Dendritic cell treated with granulocyte-macrophage colony-stimulating factor and Interleukin-4, amounts not matched to agents 40 ng/mL and 50 ng/mL, for 4 days (primary cell): ENCODE data around the gene RASGRP2.

ENCODE experiments used
- H3K27ac Mint-ChIP-seq: one replicate; pipeline ENCODE4 v1.8.0; 2022; ENCODE audit warnings: mild to moderate bottlenecking, mixed read lengths
- H3K27me3 Mint-ChIP-seq: one replicate; pipeline ENCODE4 v1.8.0; 2022; ENCODE audit warnings: mild to moderate bottlenecking, mixed read lengths
- H3K36me3 Mint-ChIP-seq: one replicate; pipeline ENCODE4 v1.8.0; 2022; ENCODE audit warnings: low read depth, mixed read lengths
- H3K4me1 Mint-ChIP-seq: one replicate; pipeline ENCODE4 v1.8.0; 2022; ENCODE audit warnings: low read depth, mixed read lengths
- H3K4me3 Mint-ChIP-seq: one replicate; pipeline ENCODE4 v1.8.0; 2022; ENCODE audit warnings: mild to moderate bottlenecking, moderate library complexity, mixed read lengths
- H3K9me3 Mint-ChIP-seq: one replicate; pipeline ENCODE4 v1.8.0; 2022; ENCODE audit warnings: mixed read lengths
- intact Hi-C: fragments of 100-400 bp; cut with micrococcal nuclease; formaldehyde crosslinking; loops from one replicate; pipeline ENCODE4 v1.15.0; 2022

RASGRP2 gene

DNA sequence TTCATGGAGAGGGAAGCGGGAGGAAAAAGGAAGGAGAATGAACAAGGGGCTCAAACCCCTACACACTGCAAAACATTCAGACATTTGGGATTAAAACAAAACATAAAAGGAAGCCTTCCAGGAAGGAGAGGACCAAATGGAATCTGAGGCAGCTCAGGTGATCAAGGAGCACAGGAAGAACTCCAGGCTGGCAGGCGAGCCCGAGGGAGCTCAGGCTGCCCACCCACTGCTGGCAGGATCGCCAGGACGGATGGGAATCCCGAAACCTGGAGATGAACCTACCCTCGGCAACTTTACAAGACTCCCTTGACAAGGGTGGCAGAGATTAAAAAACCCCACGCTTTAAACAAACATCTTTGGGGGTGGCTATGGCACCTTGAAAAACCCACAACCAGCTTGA, 20.8 kb upstream of the RASGRP2 start:
- peaks cover 70% of the 10 kb centered on the region for H3K4me1 Mint-ChIP-seq
- H3K36me3 Mint-ChIP-seq = peaks cover 98% of the 10 kb centered on the region
- H3K9me3 Mint-ChIP-seq = no peaks in the 10 kb centered on the region
- intact Hi-C loops = no loop called here
- peak overlapping the region; percentile 20 for H3K4me3 Mint-ChIP-seq
- H3K27ac Mint-ChIP-seq = peak overlapping the region; percentile 69
- no peaks in the 10 kb centered on the region for H3K27me3 Mint-ChIP-seq

DNA sequence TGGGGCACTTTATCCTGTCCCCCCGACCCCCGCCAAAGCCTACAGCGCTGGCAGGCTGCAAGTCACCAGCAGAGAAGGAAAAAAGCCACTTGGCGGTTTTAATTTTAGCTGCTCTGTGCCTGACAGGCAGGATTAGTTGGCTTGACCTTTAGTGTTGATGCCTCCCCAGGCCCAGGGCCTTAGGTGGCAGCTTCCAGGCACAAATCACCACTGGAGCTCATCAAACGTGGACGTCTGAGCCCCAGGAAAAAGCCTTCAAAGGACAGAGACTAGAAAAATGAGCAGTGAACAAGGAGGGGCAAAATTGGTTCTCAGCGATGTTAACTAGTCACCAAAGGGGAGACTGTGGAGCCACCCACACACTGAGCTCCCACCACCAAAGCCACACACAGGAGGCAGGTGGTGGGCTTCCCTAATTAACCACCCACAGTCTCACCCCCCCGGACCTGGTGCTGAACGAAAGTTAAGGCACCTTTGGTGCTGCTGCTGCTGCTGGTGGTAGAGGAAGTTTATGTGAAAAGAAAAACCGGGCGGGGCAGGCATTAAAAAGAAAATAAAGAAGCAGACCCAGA, 20.2 kb upstream of the RASGRP2 start:
- Mint-ChIP-seq H3K27ac (peak overlapping the region; percentile 69), H3K4me3 (no peak overlapping the region), H3K27me3 (no peaks in the 10 kb centered on the region), H3K36me3 (peaks cover 98% of the 10 kb centered on the region), H3K4me1 (peaks cover 65% of the 10 kb centered on the region), H3K9me3 (no peaks in the 10 kb centered on the region)
- intact Hi-C loops = no loop called here

DNA sequence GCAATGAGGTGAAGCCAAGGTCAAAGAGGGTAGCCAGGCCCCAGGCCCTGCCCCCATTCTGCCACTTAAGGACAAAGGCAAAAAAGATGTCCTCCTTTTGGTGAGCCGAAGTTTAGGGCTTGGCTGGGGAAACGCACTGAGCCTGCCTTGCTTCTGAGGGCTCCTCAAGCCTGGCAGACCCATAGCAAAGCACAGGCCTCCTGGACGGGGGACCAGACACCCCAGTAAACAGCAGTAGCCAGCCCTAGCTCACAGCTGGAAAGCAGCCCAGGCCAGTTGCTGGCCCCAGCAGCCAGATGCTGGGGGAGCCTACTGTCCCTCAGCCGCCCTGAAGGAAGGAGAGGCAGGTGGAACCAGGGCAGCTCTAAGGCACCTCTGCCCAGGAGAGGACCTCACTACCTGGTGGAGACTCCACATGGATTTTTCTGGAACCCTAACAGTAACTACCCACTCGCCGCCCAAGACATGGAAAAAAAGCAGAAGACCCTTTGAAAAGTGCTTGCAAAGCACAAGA, 19.6 kb upstream of the RASGRP2 start:
- H3K36me3 Mint-ChIP-seq = peaks cover 94% of the 10 kb centered on the region
- H3K27me3 Mint-ChIP-seq = no peaks in the 10 kb centered on the region
- H3K9me3 Mint-ChIP-seq = no peaks in the 10 kb centered on the region
- H3K27ac Mint-ChIP-seq = peak overlapping the region; percentile 69
- H3K4me3 Mint-ChIP-seq = no peak overlapping the region
- intact Hi-C loops = no loop called here
- H3K4me1 Mint-ChIP-seq = peaks cover 61% of the 10 kb centered on the region

DNA sequence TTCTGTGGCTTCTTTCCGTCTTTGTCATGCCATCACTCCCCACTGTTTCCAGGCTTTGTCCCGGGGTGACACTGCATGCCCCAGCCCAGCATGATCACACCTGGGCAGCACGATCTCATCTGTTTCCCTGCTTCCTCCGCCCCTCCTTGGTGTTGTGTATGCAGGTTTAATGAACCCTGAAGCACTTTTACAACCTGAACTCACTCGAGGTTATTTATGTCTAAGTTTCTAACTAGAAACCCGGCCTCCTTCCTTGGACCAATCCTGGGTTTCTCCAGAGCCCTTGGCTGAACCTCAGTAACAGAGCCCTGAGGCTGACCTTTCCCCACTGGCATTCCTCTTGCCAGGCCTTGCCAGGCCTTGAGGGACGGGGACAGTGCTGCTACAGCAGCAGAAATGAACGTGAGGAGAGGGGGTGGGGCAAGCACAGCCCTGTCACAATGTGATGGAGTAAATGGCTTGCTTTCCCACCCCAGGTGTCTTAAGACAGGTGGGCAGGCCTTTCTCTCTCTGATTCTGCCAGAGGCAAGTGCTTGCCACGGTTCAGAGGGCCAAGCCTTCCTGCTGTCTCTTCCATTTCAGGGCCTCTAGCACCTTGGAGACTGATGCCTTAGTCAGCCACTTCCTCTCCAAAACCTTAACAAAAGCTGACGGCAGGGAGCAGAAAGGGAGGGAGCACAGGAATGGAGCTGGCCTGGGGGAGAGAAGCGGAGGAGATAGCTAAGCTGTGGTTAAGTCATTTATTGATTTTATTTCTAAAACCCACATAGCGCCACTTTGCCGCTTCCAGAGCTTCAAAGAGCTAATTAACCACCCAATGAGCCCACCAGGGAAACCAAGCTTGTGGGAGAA, 19.0 kb upstream of the RASGRP2 start:
- Mint-ChIP-seq H3K36me3 (peaks cover 91% of the 10 kb centered on the region), H3K9me3 (no peaks in the 10 kb centered on the region), H3K27me3 (no peaks in the 10 kb centered on the region), H3K4me3 (no peak overlapping the region), H3K4me1 (peaks cover 54% of the 10 kb centered on the region), H3K27ac (peak overlapping the region; percentile 10)
- intact Hi-C loops = no loop called here

DNA sequence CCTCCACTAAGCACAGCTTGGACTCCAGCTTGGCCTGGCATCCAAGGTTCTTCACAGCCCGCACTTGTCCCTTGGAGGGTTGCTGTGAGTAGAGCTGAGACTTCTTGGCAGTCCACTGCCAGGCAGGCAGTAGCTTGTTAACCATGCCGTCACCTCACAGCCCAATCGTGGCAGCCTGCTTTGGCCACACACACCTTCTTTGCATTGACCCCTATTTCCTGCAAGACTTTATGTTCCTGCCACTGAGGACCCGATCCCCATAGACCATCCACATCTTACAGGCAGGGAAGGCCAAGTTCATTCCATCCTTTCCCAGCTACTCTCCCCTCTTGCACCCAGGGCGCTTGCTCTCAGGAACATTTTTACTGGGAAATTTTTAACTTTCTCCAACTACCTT, 18.3 kb upstream of the RASGRP2 start:
- intact Hi-C loops = no loop called here

DNA sequence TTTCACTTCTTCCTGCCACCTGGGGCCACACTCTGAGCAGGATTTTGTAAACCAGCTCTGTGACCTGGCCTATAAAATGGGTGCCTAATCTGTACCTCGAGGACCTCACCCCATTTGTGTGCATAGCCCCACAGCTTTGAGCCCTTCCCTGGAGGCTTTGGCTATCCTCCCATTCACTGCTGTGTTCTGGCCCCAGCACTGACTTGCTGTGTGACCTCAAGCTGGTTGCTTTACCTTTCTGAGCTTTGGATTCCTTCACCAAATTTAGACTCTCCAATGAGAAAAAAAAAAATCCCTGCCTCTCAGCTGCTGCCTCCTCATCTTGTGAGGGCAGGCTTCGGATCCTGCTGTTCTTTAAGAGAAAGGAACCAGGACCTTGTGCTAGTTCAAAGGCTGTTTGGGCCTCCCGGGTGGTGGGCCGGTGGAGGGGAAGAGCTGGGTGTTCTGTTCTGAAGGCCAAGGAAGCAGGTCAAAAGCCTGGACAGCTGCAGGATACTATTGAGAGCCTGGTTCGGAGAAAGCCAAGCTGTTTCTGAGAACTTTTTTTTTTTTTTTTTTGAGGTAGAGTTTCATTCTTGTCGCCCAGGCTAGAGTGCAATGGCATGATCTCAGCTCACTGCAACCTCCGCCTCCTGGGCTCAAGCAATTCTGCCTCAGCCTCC, 16.9 kb upstream of the RASGRP2 start:
- Mint-ChIP-seq H3K36me3 (peaks cover 71% of the 10 kb centered on the region), H3K4me3 (no peak overlapping the region), H3K27ac (no peak overlapping the region), H3K9me3 (no peaks in the 10 kb centered on the region), H3K27me3 (no peaks in the 10 kb centered on the region), H3K4me1 (peaks cover 39% of the 10 kb centered on the region)
- intact Hi-C loops = no loop called here

More for the DNA sequence above, 18.3 kb upstream of the RASGRP2 start:
- Mint-ChIP-seq H3K9me3 (no peaks in the 10 kb centered on the region), H3K4me1 (peaks cover 49% of the 10 kb centered on the region), H3K36me3 (peaks cover 85% of the 10 kb centered on the region), H3K4me3 (no peak overlapping the region), H3K27me3 (no peaks in the 10 kb centered on the region), H3K27ac (peak overlapping the region; percentile 10)

DNA sequence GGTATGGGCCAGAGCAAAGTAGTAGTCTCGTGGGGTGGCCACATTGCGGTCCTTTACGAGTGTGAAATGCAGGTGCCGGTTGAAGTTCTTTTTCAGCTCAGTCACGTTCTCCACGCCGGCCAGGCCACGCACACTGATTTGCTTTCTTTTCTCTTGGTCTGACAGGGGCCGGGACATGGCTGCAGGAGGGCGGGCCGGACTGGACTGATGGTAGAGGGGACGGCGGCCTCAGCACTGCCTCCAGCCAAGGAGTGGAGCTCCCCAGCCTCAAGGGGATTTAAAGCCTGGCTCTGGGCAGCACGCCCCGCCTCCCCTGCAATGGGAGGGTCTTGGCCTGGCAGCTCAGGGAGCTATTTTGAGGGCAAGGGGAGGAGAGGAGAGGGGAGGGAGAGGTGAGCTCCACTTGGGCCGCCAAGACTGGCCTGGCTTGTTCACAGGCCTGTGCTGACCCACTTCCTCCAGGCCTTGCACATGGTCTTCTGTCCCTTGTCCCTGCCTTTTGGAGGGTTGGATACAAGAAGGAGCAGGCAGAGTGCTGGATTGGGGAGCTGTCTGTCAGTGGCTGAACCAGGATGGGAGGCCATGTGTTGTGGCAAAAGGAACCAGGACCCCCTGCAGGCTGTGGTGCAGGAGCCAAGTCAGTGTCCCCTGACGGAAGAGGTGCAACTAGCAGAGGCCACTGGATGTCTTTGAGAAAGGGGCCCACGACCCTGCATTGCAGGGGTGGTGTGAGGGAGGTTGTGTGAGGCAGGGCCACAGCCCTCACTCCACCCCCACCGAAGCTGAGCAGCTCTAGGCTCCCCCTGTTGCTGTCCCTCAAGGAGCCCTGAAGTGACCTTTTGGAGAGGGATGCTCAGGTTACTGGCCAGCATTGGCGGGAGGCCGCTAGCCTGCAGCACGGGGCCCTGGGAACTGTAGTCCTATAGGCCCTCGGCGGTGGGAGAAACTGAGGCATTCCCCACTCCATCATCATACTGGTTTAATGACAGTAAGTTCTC, 16.1 kb upstream of the RASGRP2 start, which contains the start of gene PYGM:
PYGM (minus strand) TSS at position 253 of the 998 bp plus-strand sequence; CDS start at position 177, 76 bp downstream.
- Mint-ChIP-seq H3K4me3 (no peak within 1 kb of the TSS), H3K36me3 (peaks cover 67% of the 10 kb centered on the region), H3K4me1 (peaks cover 30% of the 10 kb centered on the region)

DNA sequence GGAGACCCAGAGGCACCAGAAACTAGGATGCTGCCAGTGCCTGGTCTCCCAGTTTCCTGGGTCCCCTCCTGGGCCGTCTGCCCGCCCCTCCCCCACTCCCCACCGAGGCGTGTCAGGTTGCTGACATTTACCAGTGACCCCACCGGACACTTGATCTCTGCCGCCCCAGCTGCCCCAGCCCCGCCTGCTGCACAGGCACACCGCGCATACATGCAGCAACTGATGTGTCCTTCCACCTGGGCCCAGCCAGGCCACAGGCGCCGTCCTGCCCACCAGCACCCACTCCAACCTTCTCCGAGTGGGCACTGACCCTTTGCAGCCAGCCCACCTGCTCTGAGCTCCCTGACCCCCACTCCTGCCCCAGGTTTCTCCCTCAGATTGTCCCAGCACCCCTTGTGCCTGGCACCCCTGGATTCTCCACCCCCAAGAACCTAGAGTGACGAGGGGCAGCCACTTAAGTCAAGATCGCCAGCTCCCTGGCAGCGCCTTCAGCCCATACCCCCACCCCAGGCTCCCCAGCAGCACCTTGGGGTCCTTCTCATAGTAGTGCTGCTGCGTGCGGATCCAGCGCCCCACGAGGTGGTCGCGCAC, 15.3 kb upstream of the RASGRP2 start:
- peaks cover 67% of the 10 kb centered on the region for H3K36me3 Mint-ChIP-seq
- H3K9me3 Mint-ChIP-seq = no peaks in the 10 kb centered on the region
- H3K27ac Mint-ChIP-seq = no peak overlapping the region
- no peaks in the 10 kb centered on the region for H3K27me3 Mint-ChIP-seq
- no peak overlapping the region for H3K4me3 Mint-ChIP-seq
- peaks cover 22% of the 10 kb centered on the region for H3K4me1 Mint-ChIP-seq
- intact Hi-C loops = no loop called here

More for the DNA sequence above, 16.1 kb upstream of the RASGRP2 start, which contains the start of gene PYGM:
- no peaks in the 10 kb centered on the region for H3K9me3 Mint-ChIP-seq
- intact Hi-C loops = no loop called here
- H3K27me3 Mint-ChIP-seq = no peaks in the 10 kb centered on the region
- H3K27ac Mint-ChIP-seq = no peak within 1 kb of the TSS

DNA sequence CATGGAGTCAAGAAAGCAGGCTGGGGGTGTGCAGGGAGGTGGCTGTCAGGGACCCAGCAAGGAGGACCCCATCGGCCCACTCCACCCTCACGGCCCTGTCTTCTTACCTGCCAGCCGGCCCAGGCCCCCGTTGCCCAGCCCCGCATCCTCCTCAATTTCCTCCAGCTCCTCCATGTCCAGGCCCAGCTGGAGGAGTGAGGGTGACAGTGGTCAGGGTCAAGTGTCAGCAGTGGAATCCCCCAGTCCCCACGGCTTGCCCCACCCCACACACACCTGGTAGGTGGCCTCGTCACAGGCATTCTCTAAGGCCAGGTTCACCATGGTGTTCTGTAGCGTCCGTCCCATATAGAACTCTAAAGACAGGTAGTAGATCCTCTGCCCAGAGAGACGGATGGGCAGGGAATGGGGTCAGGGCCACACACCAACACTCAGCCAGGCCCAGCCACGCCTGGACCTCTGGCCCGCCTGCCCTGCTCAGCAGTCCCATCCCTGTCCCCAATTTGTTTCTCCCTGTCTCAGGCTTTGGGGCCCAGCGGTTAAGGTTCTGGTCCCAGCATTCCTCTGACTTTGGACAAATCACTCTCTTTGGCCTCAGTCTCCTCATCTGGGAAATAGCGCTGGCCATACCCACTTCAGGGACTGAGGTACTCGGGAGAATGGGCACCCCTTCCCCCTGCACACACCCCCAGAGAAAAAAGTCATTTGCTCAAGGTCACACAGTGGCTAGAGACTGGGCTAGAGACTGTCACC, 14.6 kb upstream of the RASGRP2 start:
- Mint-ChIP-seq H3K9me3 (no peaks in the 10 kb centered on the region), H3K4me3 (no peak overlapping the region), H3K27ac (no peak overlapping the region), H3K27me3 (no peaks in the 10 kb centered on the region), H3K36me3 (peaks cover 67% of the 10 kb centered on the region), H3K4me1 (peaks cover 15% of the 10 kb centered on the region)
- intact Hi-C loops = no loop called here

DNA sequence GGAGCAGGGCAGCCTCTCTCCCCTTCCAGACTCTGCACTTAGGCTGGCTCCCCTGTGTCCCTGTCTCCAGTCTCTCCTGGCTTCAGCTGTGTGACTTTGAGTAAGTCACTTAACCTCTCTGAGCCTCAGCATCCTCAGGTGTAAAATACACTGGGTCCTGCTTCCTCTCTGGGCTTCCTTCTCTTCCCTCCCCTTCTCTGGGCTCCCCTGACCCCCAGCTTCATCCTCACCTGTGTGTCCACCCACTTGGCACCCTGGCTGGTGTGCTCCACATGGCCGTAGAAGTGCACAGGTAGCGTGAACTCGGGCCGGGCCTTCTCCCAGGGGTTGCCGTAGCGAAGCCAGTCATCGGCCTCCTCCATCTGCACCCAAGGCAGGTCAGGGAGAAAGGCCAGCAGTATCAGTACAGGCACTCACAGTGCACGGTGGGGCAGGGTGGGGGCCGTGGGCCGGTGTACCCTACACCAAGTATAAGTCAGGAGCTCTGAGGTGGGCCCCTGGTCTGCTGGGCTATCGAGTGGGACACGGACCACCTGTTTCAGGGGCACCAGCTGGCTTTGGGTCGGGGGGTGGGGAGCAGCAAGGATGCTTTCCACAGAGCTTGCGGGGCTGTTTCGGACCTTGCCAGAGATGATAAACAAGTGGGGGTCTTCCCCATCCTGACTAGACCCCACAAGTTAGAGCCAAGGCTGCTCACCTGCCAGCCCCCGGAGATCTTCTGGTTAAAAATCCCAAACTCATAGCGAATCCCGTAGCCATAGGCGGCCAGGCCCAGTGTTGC, 13.8 kb upstream of the RASGRP2 start:
- H3K4me3 Mint-ChIP-seq = no peak overlapping the region
- H3K9me3 Mint-ChIP-seq = no peaks in the 10 kb centered on the region
- H3K36me3 Mint-ChIP-seq = peaks cover 67% of the 10 kb centered on the region
- H3K27me3 Mint-ChIP-seq = no peaks in the 10 kb centered on the region
- no peak overlapping the region for H3K27ac Mint-ChIP-seq
- intact Hi-C loops = no loop called here
- peaks cover 9% of the 10 kb centered on the region for H3K4me1 Mint-ChIP-seq

DNA sequence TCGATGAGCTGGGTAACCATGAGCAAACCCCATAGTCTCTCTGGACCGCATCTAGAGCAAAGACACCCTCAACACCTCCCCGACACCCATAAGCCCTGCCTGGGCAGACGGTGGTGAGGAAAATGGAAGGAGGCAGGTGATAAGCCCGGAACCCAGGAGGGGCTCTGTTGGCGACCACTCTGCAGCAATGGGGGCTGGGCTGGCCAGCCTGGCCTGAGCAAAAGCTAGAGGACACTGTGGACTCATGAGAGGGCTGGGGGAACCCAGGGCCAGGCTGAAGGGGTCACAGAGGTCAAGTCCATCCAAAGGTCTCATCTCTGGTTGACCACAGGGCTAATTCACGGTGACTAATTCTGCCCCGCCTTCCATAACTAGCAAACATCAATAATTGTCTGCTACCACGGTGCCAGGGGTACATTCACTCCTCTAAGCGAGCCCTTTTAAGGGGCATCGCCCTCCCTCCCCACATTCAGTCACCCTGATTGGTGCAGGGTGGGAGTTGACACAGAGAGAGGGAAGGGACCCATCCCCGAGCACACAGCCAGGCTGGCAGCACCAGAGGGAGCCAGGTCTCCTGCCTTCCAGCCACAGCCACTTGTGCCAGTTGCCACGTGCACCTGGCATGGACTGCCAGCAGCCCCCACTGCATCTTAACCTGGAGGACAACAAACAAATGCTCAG, 11.9 kb upstream of the RASGRP2 start:
- H3K27ac Mint-ChIP-seq = no peak overlapping the region
- no peaks in the 10 kb centered on the region for H3K4me1 Mint-ChIP-seq
- no peaks in the 10 kb centered on the region for H3K27me3 Mint-ChIP-seq

More for the DNA sequence above, 11.9 kb upstream of the RASGRP2 start:
- Mint-ChIP-seq H3K4me3 (no peak overlapping the region), H3K36me3 (peaks cover 67% of the 10 kb centered on the region), H3K9me3 (no peaks in the 10 kb centered on the region)
- intact Hi-C loops = no loop called here
